ENCODE measurements around the gene ID2. TPM values are rescaled to one million over a fixed set of nuclear protein-coding genes. Genes with fewer than 3 reads are reported as not detected.

The ID2 gene
- total and polyA plus RNA-seq, 4 experiments from 2014 or later: 50.8 to 191 (median 97.2) TPM

DNA sequence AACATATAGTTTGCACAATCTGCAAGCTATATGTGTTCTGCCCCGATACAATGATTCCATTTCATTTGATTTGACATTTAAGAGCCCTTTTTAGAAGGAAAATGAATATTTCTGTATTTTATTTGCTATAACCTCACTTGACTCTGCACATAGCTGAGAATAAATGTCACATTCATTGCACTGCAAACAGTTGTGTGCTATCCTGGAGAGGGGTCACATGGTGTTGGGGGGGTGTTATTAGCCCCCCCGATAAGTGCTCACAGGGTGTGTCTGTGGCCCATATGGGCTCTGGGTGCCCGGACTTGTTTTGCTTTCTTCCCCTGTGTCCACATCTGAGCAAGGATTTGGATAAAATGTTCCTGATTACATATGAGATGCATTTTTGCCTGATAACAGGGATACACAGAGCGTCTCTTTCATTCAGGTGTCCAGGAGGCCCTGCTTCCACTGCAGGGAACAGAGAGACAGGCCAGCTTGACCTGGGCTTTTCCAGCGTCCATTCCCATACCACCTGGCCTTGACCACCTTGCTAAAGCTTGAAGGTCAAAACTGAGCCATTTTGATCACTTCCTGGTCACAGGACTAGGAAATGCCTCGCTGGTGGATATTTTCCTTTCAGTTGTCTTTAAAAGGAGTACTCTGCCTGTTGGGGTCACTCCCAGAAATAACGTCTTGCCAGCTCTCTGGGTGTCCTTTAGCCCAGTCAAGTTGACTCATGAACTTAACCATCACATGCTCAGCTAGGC is 38.4 kb upstream of the ID2 start:
- intact Hi-C loops (cut with micrococcal nuclease): no loop called here

DNA sequence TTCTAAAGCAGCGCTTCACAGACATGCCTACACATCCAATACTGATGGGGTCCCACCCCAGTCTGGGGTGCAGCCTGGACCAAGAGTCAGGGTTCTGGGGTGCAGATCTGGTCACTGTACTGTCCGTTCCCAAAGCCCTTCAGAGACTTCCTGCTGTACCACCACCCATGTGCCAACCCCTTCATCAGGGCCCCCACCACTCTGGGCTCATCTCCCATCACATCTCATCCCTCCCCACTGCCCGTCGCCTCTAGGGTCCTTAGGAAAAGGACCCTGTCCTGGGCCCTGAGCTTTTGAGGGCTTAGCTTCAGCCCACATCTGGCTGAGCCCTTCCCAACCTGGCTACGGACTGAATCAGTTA is 37.9 kb upstream of the ID2 start:
- ChIA-PET POLR2A (ENCODE audit: partially characterized antibody) (no interaction called here), CTCF (ENCODE audit: partially characterized antibody) (no interaction called here)
- H3K4me3 ChIP-seq (ENCODE audit: low read length in 2 of 2): no peak overlapping the region
- no peaks in the 10 kb centered on the region for H3K9me3 ChIP-seq (ENCODE audit: control insufficient read depth in 1 of 2, low read length in 2 of 2)
- no peak overlapping the region for H3K27ac ChIP-seq (ENCODE audit: low read depth, low read length)
- Mint-ChIP-seq H3K36me3 (no peaks in the 10 kb centered on the region), H3K27ac (no peak overlapping the region), H3K4me1 (no peaks in the 10 kb centered on the region), H3K4me3 (no peak overlapping the region), H3K27me3 (no peaks in the 10 kb centered on the region), H3K9me3 (no peaks in the 10 kb centered on the region)
- no peak for DNase-seq
- H3K27me3 ChIP-seq (ENCODE audit: insufficient read depth, low read length): no peaks in the 10 kb centered on the region
- no peaks in the 10 kb centered on the region for H3K4me1 ChIP-seq (ENCODE audit: insufficient read depth, low read length)
- no peaks in the 10 kb centered on the region for H3K36me3 ChIP-seq (ENCODE audit: insufficient read depth, low read length)
- intact Hi-C loops (cut with micrococcal nuclease): no loop called here

More for the DNA sequence above, 38.4 kb upstream of the ID2 start:
- Mint-ChIP-seq H3K4me1 (no peaks in the 10 kb centered on the region), H3K27me3 (no peaks in the 10 kb centered on the region), H3K36me3 (no peaks in the 10 kb centered on the region), H3K9me3 (no peaks in the 10 kb centered on the region), H3K4me3 (no peak overlapping the region), H3K27ac (no peak overlapping the region)
- ChIA-PET POLR2A (ENCODE audit: partially characterized antibody) (no interaction called here), CTCF (ENCODE audit: partially characterized antibody) (no interaction called here)
- Histone ChIP-seq H3K36me3 (ENCODE audit: insufficient read depth, low read length) (no peaks in the 10 kb centered on the region), H3K27me3 (ENCODE audit: insufficient read depth, low read length) (no peaks in the 10 kb centered on the region), H3K9me3 (ENCODE audit: control insufficient read depth in 1 of 2, low read length in 2 of 2) (no peaks in the 10 kb centered on the region), H3K4me1 (ENCODE audit: insufficient read depth, low read length) (no peaks in the 10 kb centered on the region), H3K27ac (ENCODE audit: low read depth, low read length) (no peak overlapping the region), H3K4me3 (ENCODE audit: low read length in 2 of 2) (no peak overlapping the region)
- no peak for DNase-seq

GRCh38 chr2:8644605-8645175 is 37.2 kb upstream of the ID2 start:
- Mint-ChIP-seq H3K4me3 (no peak overlapping the region), H3K27me3 (no peaks in the 10 kb centered on the region), H3K9me3 (no peaks in the 10 kb centered on the region), H3K27ac (no peak overlapping the region), H3K36me3 (no peaks in the 10 kb centered on the region), H3K4me1 (no peaks in the 10 kb centered on the region)
- Histone ChIP-seq H3K27ac (ENCODE audit: low read depth, low read length) (no peak overlapping the region), H3K4me3 (ENCODE audit: low read length in 2 of 2) (no peak overlapping the region), H3K36me3 (ENCODE audit: insufficient read depth, low read length) (no peaks in the 10 kb centered on the region), H3K9me3 (ENCODE audit: control insufficient read depth in 1 of 2, low read length in 2 of 2) (no peaks in the 10 kb centered on the region), H3K4me1 (ENCODE audit: insufficient read depth, low read length) (no peaks in the 10 kb centered on the region), H3K27me3 (ENCODE audit: insufficient read depth, low read length) (no peaks in the 10 kb centered on the region)
- no peak for DNase-seq
- intact Hi-C loops (cut with micrococcal nuclease): no loop called here
- ChIA-PET POLR2A (ENCODE audit: partially characterized antibody) (no interaction called here), CTCF (ENCODE audit: partially characterized antibody) (no interaction called here)

- DNase-seq: no peak
- POLR2A ChIA-PET (ENCODE audit: partially characterized antibody): no interaction called here
- H3K4me1 Mint-ChIP-seq: no peaks in the 10 kb centered on the region
- intact Hi-C loops (cut with micrococcal nuclease): no loop called here
- no peaks in the 10 kb centered on the region for H3K4me1 ChIP-seq (ENCODE audit: insufficient read depth, low read length)
- no peak overlapping the region for H3K4me3 Mint-ChIP-seq
- no peak overlapping the region for H3K4me3 ChIP-seq (ENCODE audit: low read length in 2 of 2)
- H3K27ac Mint-ChIP-seq: no peak overlapping the region
- H3K27ac ChIP-seq (ENCODE audit: low read depth, low read length): no peak overlapping the region
- no peaks in the 10 kb centered on the region for H3K9me3 Mint-ChIP-seq
- H3K36me3 ChIP-seq (ENCODE audit: insufficient read depth, low read length): no peaks in the 10 kb centered on the region
- no peaks in the 10 kb centered on the region for H3K9me3 ChIP-seq (ENCODE audit: control insufficient read depth in 1 of 2, low read length in 2 of 2)
- no peaks in the 10 kb centered on the region for H3K36me3 Mint-ChIP-seq
- no peaks in the 10 kb centered on the region for H3K27me3 Mint-ChIP-seq
- H3K27me3 ChIP-seq (ENCODE audit: insufficient read depth, low read length): no peaks in the 10 kb centered on the region
- CTCF ChIA-PET (ENCODE audit: partially characterized antibody): no interaction called here
These were observed 36.6 kb upstream of the ID2 start for GRCh38 chr2:8645176-8645831.

DNA sequence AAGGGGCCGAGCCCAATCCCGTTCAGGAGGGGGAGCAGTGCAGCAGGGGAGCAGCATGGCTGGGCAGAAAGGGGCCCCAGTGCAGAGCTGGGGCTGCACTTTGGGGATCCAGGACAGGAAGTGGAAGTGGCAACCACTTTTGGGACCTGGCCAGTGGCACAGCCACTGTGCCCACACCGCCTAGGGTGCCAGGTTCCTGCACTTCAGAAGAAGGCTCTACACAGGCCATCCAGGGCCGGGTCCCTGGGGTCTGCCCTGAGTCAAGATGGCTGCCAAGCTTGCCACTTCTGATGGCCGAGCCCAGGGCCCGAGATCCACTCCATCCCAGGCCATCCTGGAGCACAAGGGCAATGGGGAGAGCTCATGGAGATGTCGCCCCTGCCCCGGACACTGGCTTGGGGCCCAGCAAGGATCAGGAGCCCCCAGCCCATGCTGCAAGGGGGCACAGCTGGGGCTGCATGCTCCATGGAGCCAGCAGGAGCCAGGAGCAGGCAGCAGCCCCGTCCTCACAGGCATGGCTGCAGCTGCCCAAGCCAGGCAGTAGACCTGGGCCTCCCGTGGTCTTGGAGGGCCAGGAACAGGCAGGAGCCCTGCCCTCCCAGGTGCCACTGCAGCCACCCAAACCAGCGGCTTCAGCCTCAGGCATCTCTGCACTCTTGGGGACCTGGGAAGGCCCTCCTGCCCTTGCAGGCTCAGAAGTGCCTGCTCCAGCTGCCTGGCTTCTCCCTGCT is 35.0 kb upstream of the ID2 start:
- H3K27ac Mint-ChIP-seq: no peak overlapping the region
- H3K4me3 Mint-ChIP-seq: no peak overlapping the region
- no peaks in the 10 kb centered on the region for H3K4me1 Mint-ChIP-seq
- no peak for DNase-seq
- Histone ChIP-seq H3K4me1 (ENCODE audit: insufficient read depth, low read length) (no peaks in the 10 kb centered on the region), H3K27me3 (ENCODE audit: insufficient read depth, low read length) (no peaks in the 10 kb centered on the region), H3K9me3 (ENCODE audit: control insufficient read depth in 1 of 2, low read length in 2 of 2) (no peaks in the 10 kb centered on the region), H3K27ac (ENCODE audit: low read depth, low read length) (no peak overlapping the region), H3K4me3 (ENCODE audit: low read length in 2 of 2) (no peak overlapping the region), H3K36me3 (ENCODE audit: insufficient read depth, low read length) (no peaks in the 10 kb centered on the region)
- intact Hi-C loops (cut with micrococcal nuclease): no loop called here
- H3K9me3 Mint-ChIP-seq: no peaks in the 10 kb centered on the region
- no peaks in the 10 kb centered on the region for H3K27me3 Mint-ChIP-seq
- ChIA-PET POLR2A (ENCODE audit: partially characterized antibody) (no interaction called here), CTCF (ENCODE audit: partially characterized antibody) (no interaction called here)
- no peaks in the 10 kb centered on the region for H3K36me3 Mint-ChIP-seq

- CTCF ChIA-PET (ENCODE audit: partially characterized antibody): no interaction called here
- no peak overlapping the region for H3K4me3 Mint-ChIP-seq
- Histone ChIP-seq H3K27ac (ENCODE audit: low read depth, low read length) (no peak overlapping the region), H3K9me3 (ENCODE audit: control insufficient read depth in 1 of 2, low read length in 2 of 2) (no peaks in the 10 kb centered on the region), H3K4me1 (ENCODE audit: insufficient read depth, low read length) (no peaks in the 10 kb centered on the region), H3K4me3 (ENCODE audit: low read length in 2 of 2) (no peak overlapping the region), H3K36me3 (ENCODE audit: insufficient read depth, low read length) (no peaks in the 10 kb centered on the region), H3K27me3 (ENCODE audit: insufficient read depth, low read length) (no peaks in the 10 kb centered on the region)
- DNase-seq: no peak
- intact Hi-C loops (cut with micrococcal nuclease): no loop called here
- H3K27me3 Mint-ChIP-seq: no peaks in the 10 kb centered on the region
- no peak overlapping the region for H3K27ac Mint-ChIP-seq
- no peaks in the 10 kb centered on the region for H3K4me1 Mint-ChIP-seq
- POLR2A ChIA-PET (ENCODE audit: partially characterized antibody): no interaction called here
- H3K9me3 Mint-ChIP-seq: no peaks in the 10 kb centered on the region
- no peaks in the 10 kb centered on the region for H3K36me3 Mint-ChIP-seq
These were observed 34.4 kb upstream of the ID2 start for GRCh38 chr2:8647462-8647857.

- intact Hi-C loops (cut with micrococcal nuclease): no loop called here
- no peak for DNase-seq
- no peaks in the 10 kb centered on the region for H3K9me3 ChIP-seq (ENCODE audit: control insufficient read depth in 1 of 2, low read length in 2 of 2)
- H3K27me3 ChIP-seq (ENCODE audit: insufficient read depth, low read length): no peaks in the 10 kb centered on the region
- H3K4me1 ChIP-seq (ENCODE audit: insufficient read depth, low read length): no peaks in the 10 kb centered on the region
- no peaks in the 10 kb centered on the region for H3K36me3 ChIP-seq (ENCODE audit: insufficient read depth, low read length)
- ChIA-PET CTCF (ENCODE audit: partially characterized antibody) (no interaction called here), POLR2A (ENCODE audit: partially characterized antibody) (no interaction called here)
- no peak overlapping the region for H3K4me3 ChIP-seq (ENCODE audit: low read length in 2 of 2)
- Mint-ChIP-seq H3K27ac (no peak overlapping the region), H3K9me3 (no peaks in the 10 kb centered on the region), H3K4me1 (no peaks in the 10 kb centered on the region), H3K4me3 (no peak overlapping the region), H3K36me3 (no peaks in the 10 kb centered on the region), H3K27me3 (no peaks in the 10 kb centered on the region)
- H3K27ac ChIP-seq (ENCODE audit: low read depth, low read length): no peak overlapping the region
These were observed 33.2 kb upstream of the ID2 start for GRCh38 chr2:8648441-8649213.
